H9 (cell line): ENCODE measurements around the gene IL12RB1. TPM values are rescaled to one million over a fixed set of nuclear protein-coding genes. Genes with fewer than 3 reads are reported as not detected.

Experiments
- DNase-seq: peaks from one replicate; pipeline ENCODE4 v3.0.0-alpha.2; 2017
- H2AFZ ChIP-seq: one replicate; pipeline ENCODE4 v1.6.1; 2013; ENCODE audit warnings: mild to moderate bottlenecking, low read length, control low read depth, moderate library complexity
- H2AK5ac ChIP-seq: 2 replicates; pipeline ENCODE4 v1.6.1; 2013; ENCODE audit warnings: low read length, control low read depth, mixed read lengths; ENCODE audit not compliant: insufficient read length
- H2BK120ac ChIP-seq: one replicate; pipeline ENCODE4 v1.6.1; 2013; ENCODE audit warnings: low read depth, mild to moderate bottlenecking, low read length, control low read depth, inconsistent platforms; ENCODE audit not compliant: poor library complexity, severe bottlenecking
- H2BK12ac ChIP-seq: 2 replicates; pipeline ENCODE4 v1.6.1; 2013; ENCODE audit warnings: low read length, control low read depth, mixed read lengths, low read depth; ENCODE audit not compliant: insufficient read length
- H2BK15ac ChIP-seq: 2 replicates; pipeline ENCODE4 v1.6.1; 2013; ENCODE audit warnings: low read depth, low read length, control low read depth
- H2BK20ac ChIP-seq: one replicate; pipeline ENCODE4 v1.6.1; 2013; ENCODE audit warnings: low read depth, mild to moderate bottlenecking, low read length, control low read depth, inconsistent platforms; ENCODE audit not compliant: poor library complexity, severe bottlenecking
- H2BK5ac ChIP-seq: 2 replicates; pipeline ENCODE4 v1.6.1; 2013; ENCODE audit warnings: low read length, control low read depth, mixed read lengths; ENCODE audit not compliant: insufficient read length
- H3K14ac ChIP-seq: 2 replicates; pipeline ENCODE4 v1.6.1; 2013; ENCODE audit warnings: low read length, control low read depth; ENCODE audit not compliant: insufficient read depth
- H3K18ac ChIP-seq: 2 replicates; pipeline ENCODE4 v1.6.1; 2013; ENCODE audit warnings: low read depth, mild to moderate bottlenecking, mixed read lengths, low read length, control low read depth; ENCODE audit not compliant: insufficient read length
- H3K23ac ChIP-seq: 2 replicates; pipeline ENCODE4 v1.6.1; 2013; ENCODE audit warnings: low read length, control low read depth, mixed read lengths, low read depth; ENCODE audit not compliant: insufficient read length
- H3K23me2 ChIP-seq: 2 replicates; pipeline ENCODE4 v1.6.1; 2013; ENCODE audit warnings: low read depth, mild to moderate bottlenecking, mixed read lengths, low read length, control low read depth; ENCODE audit not compliant: insufficient read length, poor library complexity, severe bottlenecking
- H3K27ac ChIP-seq: 2 replicates; pipeline ENCODE4 v1.5.1; 2013; ENCODE audit warnings: low read length, control low read depth, mixed read lengths, low read depth; ENCODE audit not compliant: insufficient read length
- H3K27me3 ChIP-seq: 2 replicates; pipeline ENCODE4 v1.6.1; 2013; ENCODE audit warnings: low read length, control low read depth, inconsistent platforms; ENCODE audit not compliant: insufficient read depth
- H3K4ac ChIP-seq: 2 replicates; pipeline ENCODE4 v1.6.1; 2013; ENCODE audit warnings: low read depth, mild to moderate bottlenecking, control low read depth, inconsistent platforms, low read length, moderate library complexity
- H3K4me1 ChIP-seq: 2 replicates; pipeline ENCODE4 v1.6.1; 2013; ENCODE audit warnings: low read length, control low read depth, inconsistent platforms; ENCODE audit not compliant: insufficient read depth
- H3K4me2 ChIP-seq: 2 replicates; pipeline ENCODE4 v1.6.1; 2013; ENCODE audit warnings: low read length, control low read depth, mixed read lengths; ENCODE audit not compliant: insufficient read length, insufficient read depth
- H3K56ac ChIP-seq: 2 replicates; pipeline ENCODE4 v1.6.1; 2013; ENCODE audit warnings: low read depth, mild to moderate bottlenecking, mixed read lengths, low read length, control low read depth; ENCODE audit not compliant: insufficient read length
- H3K79me1 ChIP-seq: 2 replicates; pipeline ENCODE4 v1.6.1; 2013; ENCODE audit warnings: low read depth, mild to moderate bottlenecking, moderate library complexity, low read length, control low read depth, inconsistent platforms; ENCODE audit not compliant: insufficient read depth, poor library complexity, severe bottlenecking
- H3K79me2 ChIP-seq: 2 replicates; pipeline ENCODE4 v1.6.1; 2013; ENCODE audit warnings: low read length, control low read depth, inconsistent platforms; ENCODE audit not compliant: insufficient read depth
- H3K9ac ChIP-seq: 2 replicates; pipeline ENCODE4 v1.6.1; 2013; ENCODE audit warnings: low read length, control low read depth, mixed read lengths; ENCODE audit not compliant: insufficient read length; ENCODE audit errors: extremely low read depth
- H3K9me3 ChIP-seq: one replicate; pipeline ENCODE4 v1.6.1; 2013; ENCODE audit warnings: low read depth, low read length, inconsistent platforms; ENCODE audit not compliant: control insufficient read depth
- H3T11ph ChIP-seq: one replicate; pipeline ENCODE4 v1.6.1; 2013; ENCODE audit warnings: mild to moderate bottlenecking, low read length, control low read depth, inconsistent platforms
- H4K20me1 ChIP-seq: one replicate; pipeline ENCODE4 v1.6.1; 2013; ENCODE audit not compliant: control insufficient read depth, insufficient read length, insufficient read depth
- H4K5ac ChIP-seq: 2 replicates; pipeline ENCODE4 v1.6.1; 2013; ENCODE audit warnings: low read depth, mild to moderate bottlenecking, mixed read lengths, low read length, control low read depth; ENCODE audit not compliant: insufficient read length
- H4K8ac ChIP-seq: replicated peaks from 2 replicates; pipeline ENCODE4 v1.6.1; 2013; ENCODE audit warnings: low read length, control low read depth, mixed read lengths, low read depth; ENCODE audit not compliant: insufficient read length
- H4K91ac ChIP-seq: 2 replicates; pipeline ENCODE4 v1.6.1; 2013; ENCODE audit warnings: low read depth, mild to moderate bottlenecking, moderate library complexity, mixed read lengths, low read length, control low read depth; ENCODE audit not compliant: insufficient read length
- H3K27ac Mint-ChIP-seq, 3 experiments: 2 replicates in 2 of 3; 3 replicates in 1 of 3; pipeline ENCODE4 v1.8.0; 2020 to 2021; ENCODE audit warnings: mixed read lengths in 3 of 3, mild to moderate bottlenecking in 1 of 3, moderate library complexity in 1 of 3
- H3K27me3 Mint-ChIP-seq: 2 replicates; pipeline ENCODE4 v1.8.0; 2021; ENCODE audit warnings: low read depth, mild to moderate bottlenecking, moderate library complexity, mixed read lengths
- H3K36me3 Mint-ChIP-seq, 3 experiments: 2 replicates in 2 of 3; 3 replicates in 1 of 3; pipeline ENCODE4 v1.8.0; 2020 to 2021; ENCODE audit warnings: low read depth in 3 of 3, mixed read lengths in 3 of 3; ENCODE audit not compliant: insufficient read depth in 1 of 3
- H3K4me1 Mint-ChIP-seq, 2 experiments: 2 replicates each; pipeline ENCODE4 v1.8.0; 2020; ENCODE audit warnings: mixed read lengths in 2 of 2
- H3K4me3 Mint-ChIP-seq, 2 experiments: 2 replicates in 1 of 2; 3 replicates in 1 of 2; pipeline ENCODE4 v1.8.0; 2020 to 2021; ENCODE audit warnings: mild to moderate bottlenecking in 2 of 2, mixed read lengths in 2 of 2, moderate library complexity in 1 of 2
- H3K9me3 Mint-ChIP-seq, 2 experiments: 2 replicates in 1 of 2; 3 replicates in 1 of 2; pipeline ENCODE4 v1.8.0; 2020; ENCODE audit warnings: mild to moderate bottlenecking in 2 of 2, mixed read lengths in 2 of 2, moderate library complexity in 1 of 2
- WGBS: extraction: QIAGEN DNeasy Blood & Tissue Kit; methylation state at CpG from one replicate; pipeline ENCODE4 v1.1.7; 2013; ENCODE audit warnings: missing lambda C conversion rate, low lambda C conversion rate, mixed read lengths; ENCODE audit not compliant: insufficient read length; ENCODE audit errors: extremely low coverage; 5-methylcytosine and 5-hydroxymethylcytosine counted together
- total RNA-seq: library from RNA; stranded (reverse); gene quantifications from 2 replicates; pipeline ENCODE4 v1.2.1, GENCODE V29; 2021
- TF ChIP-seq, protein P1 (sequence below): fragments of 200-600 bp; sonication (generic); conservative IDR thresholded peaks from 3 replicates; pipeline ENCODE4 v1.8.0; 2021; ENCODE audit warnings: antibody characterized with exemption, mild to moderate bottlenecking

Gene IL12RB1
- total RNA-seq, 1 experiment from 2014 or later = not detected

DNA sequence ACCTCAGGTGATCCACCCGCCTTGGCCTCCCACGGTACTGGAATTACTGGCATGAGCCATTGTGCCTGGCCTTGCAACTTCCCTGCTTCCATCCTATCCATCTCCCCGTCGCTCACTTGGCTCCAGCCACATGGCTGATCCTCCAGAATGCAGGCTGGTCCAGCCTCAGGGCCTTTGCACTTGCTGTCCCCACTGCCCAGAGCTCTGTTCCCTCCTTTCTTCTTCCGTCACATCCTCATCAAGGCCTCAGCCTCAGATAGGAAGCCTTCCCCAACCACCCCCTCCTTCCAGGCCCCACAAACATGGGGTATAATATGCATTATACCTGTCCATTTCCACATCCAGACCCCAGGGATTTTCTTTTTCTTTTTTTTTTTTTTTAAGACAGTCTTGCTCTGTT is 27.1 kb upstream of the IL12RB1 start:
- Mint-ChIP-seq H3K27ac (no peak overlapping the region), H3K36me3 (no peaks in the 10 kb centered on the region; a peak in 1 of 7 replicates), H3K27me3 (peaks cover 14% of the 10 kb centered on the region), H3K4me1 (peaks cover 17 to 29% of the 10 kb centered on the region in 2 experiments), H3K9me3 (no peaks in the 10 kb centered on the region; a peak in 1 of 5 replicates), H3K4me3 (no peak overlapping the region)
- no peak overlapping the region for H3K14ac ChIP-seq
- no peaks in the 10 kb centered on the region for H3K79me2 ChIP-seq
- H3K9me3 ChIP-seq = no peaks in the 10 kb centered on the region
- no peaks in the 10 kb centered on the region for H4K20me1 ChIP-seq
- no peak overlapping the region for H3T11ph ChIP-seq
- H3K79me1 ChIP-seq = no peaks in the 10 kb centered on the region
- no peak for DNase-seq
- TF ChIP-seq, protein P1, sequence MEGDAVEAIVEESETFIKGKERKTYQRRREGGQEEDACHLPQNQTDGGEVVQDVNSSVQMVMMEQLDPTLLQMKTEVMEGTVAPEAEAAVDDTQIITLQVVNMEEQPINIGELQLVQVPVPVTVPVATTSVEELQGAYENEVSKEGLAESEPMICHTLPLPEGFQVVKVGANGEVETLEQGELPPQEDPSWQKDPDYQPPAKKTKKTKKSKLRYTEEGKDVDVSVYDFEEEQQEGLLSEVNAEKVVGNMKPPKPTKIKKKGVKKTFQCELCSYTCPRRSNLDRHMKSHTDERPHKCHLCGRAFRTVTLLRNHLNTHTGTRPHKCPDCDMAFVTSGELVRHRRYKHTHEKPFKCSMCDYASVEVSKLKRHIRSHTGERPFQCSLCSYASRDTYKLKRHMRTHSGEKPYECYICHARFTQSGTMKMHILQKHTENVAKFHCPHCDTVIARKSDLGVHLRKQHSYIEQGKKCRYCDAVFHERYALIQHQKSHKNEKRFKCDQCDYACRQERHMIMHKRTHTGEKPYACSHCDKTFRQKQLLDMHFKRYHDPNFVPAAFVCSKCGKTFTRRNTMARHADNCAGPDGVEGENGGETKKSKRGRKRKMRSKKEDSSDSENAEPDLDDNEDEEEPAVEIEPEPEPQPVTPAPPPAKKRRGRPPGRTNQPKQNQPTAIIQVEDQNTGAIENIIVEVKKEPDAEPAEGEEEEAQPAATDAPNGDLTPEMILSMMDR = no peak
- peaks cover 15% of the 10 kb centered on the region for H3K23me2 ChIP-seq
- H2BK12ac ChIP-seq = no peak overlapping the region
- H2BK15ac ChIP-seq = no peak overlapping the region
- no peak overlapping the region for H2AFZ ChIP-seq
- H2BK20ac ChIP-seq = no peak overlapping the region
- no peak overlapping the region for H3K56ac ChIP-seq
- no peak overlapping the region for H3K23ac ChIP-seq
- H3K4me2 ChIP-seq = no peak overlapping the region
- whole genome bisulfite sequencing = no CpG with 5 or more reads among the region's 5 CpGs
- no peak overlapping the region for H3K4ac ChIP-seq
- H4K5ac ChIP-seq = no peak overlapping the region
- no peak overlapping the region for H2BK5ac ChIP-seq
- H3K4me1 ChIP-seq = no peaks in the 10 kb centered on the region
- no peaks in the 10 kb centered on the region; the same call in 1 of the 2 replicates for H3K27me3 ChIP-seq
- H4K91ac ChIP-seq = no peak overlapping the region
- H2AK5ac ChIP-seq = no peak overlapping the region
- no peak overlapping the region for H4K8ac ChIP-seq
- no peak overlapping the region for H3K27ac ChIP-seq
- no peak overlapping the region for H2BK120ac ChIP-seq
- H3K18ac ChIP-seq = no peak overlapping the region
- no peak overlapping the region for H3K9ac ChIP-seq
